Measurements from ENCODE around the gene IFITM10. TPM values are rescaled to one million over a fixed set of nuclear protein-coding genes. Genes with fewer than 3 reads are reported as not detected.

Gene IFITM10
- total and polyA plus RNA-seq, 5 donors: 0.25 to 1.0 (median 0.57) TPM

DNA sequence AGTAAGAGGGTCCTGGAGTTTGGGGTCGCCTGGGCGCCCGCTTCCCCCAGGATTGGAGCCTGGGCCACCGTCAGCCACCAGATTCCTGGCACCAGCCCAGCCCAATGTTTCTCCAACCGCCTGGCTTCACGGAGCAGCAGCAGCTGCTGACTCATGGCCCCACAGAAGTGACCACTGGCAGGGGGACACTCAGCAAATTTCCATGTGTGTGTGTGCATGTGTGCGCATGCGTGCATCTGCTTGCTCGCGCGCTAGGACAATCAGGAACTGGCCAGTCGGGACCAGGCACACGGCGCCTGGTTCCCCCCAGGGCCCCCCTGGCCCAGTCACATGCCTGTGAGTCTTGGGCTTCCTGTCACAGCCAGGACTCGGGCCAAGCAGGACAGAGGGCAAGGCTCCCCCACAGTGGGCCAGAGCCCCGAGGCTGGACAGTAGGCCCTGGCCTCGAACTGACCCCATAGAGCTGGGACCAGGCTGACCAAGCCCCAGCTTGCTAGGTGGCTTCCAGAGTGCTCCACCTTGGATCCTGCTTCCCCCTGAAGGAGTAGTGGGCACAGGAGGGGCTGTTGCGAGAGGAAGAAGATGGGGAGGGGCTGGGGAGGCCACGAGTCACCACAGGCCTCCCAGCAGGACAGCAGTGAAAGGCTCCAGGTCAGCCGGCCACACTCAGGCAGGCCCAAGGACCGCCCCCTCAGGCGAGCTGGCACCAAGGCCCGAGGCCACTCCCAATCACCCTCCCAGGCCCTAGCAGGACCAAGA lies 10.1 kb upstream of the IFITM10 start:
- DNase-seq (peak; percentile 91 to 95 (median 94)), ATAC-seq (peak; percentile 65 to 76)
- intact Hi-C loops (cut with DNase I): no loop called here
- WGBS: 26% methylated on average over 23 of the region's 23 CpGs
- Histone ChIP-seq H3K27ac (ENCODE audit: low read length) (peak overlapping the region; percentile 85), H3K4me1 (ENCODE audit: control insufficient read depth, insufficient read depth, low read length) (peaks cover 20% of the 10 kb centered on the region), H3K9me3 (ENCODE audit: control insufficient read depth, low read length) (no peaks in the 10 kb centered on the region), H3K4me3 (ENCODE audit: low read length) (no peak overlapping the region), H3K27me3 (ENCODE audit: control insufficient read depth, insufficient read depth) (no peaks in the 10 kb centered on the region)

DNA sequence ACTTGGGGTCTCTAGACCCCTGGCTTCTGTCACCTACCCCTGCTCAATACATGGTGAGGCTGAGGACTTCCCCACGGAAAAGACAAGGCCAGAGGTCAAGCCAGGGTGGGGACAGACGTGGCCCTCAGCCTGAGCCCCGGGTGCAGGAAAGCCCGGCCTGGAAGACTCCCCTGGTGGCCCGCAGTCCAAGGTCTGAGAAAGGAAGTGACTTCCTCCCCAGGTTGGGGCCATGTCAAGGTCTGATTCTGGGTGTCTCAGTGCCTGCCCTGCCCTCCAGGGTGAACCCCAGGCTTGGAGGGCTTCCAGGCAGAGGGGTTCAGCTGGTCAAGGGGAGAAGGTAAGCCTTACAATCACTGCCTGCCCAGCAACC lies 9.4 kb upstream of the IFITM10 start:
- DNase-seq: no peak
- Histone ChIP-seq H3K27me3 (ENCODE audit: control insufficient read depth, insufficient read depth) (no peaks in the 10 kb centered on the region), H3K4me3 (ENCODE audit: low read length) (no peak overlapping the region), H3K27ac (ENCODE audit: low read length) (peak overlapping the region; percentile 85), H3K9me3 (ENCODE audit: control insufficient read depth, low read length) (no peaks in the 10 kb centered on the region), H3K4me1 (ENCODE audit: control insufficient read depth, insufficient read depth, low read length) (peaks cover 20% of the 10 kb centered on the region)
- no peak for ATAC-seq
- WGBS: 60% methylated on average over 5 of the region's 5 CpGs
- intact Hi-C loops (cut with DNase I): no loop called here

DNA sequence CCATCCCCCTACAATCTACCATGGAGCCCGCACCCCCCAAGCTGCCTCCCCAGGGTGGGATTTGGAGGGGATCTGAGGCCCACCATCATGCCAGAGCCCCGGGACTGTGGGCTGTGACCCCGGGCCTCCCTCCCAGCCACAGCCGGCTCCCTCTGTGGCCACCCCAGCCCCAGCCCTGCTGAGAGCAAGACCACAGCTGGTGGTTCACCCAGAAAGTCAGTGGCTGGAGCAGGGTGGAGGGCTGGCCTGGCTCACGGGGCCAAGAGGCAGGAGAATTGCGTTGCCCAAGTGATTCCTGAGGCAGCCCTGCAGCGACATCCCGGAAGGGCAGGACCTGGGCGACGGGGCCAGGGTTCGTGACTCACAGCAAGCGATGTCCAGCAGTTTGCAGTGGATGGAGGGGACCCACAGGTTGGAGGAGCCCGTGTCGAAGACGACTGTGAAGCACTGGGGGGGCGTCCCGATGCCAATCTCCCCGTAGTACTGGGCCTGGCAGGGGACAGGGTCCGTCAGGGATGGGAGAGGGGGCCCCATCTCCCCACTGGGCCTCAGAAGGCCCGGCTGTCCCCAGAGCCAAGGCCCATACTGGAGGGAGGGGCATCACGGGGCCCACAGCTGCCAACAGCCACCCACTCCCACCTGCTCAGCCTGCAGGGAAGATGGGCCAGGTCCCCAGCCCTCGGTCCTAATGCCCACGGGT lies 8.9 kb upstream of the IFITM10 start:
- Histone ChIP-seq H3K27me3 (ENCODE audit: control insufficient read depth, insufficient read depth) (no peaks in the 10 kb centered on the region), H3K9me3 (ENCODE audit: control insufficient read depth, low read length) (no peaks in the 10 kb centered on the region), H3K4me1 (ENCODE audit: control insufficient read depth, insufficient read depth, low read length) (peaks cover 20% of the 10 kb centered on the region), H3K4me3 (ENCODE audit: low read length) (no peak overlapping the region), H3K27ac (ENCODE audit: low read length) (peak overlapping the region; percentile 85)
- intact Hi-C loops (cut with DNase I): no loop called here
- WGBS: 89% methylated on average over 23 of the region's 23 CpGs
- DNase-seq (peak in 2 of 3 donors; percentile 51 to 62), ATAC-seq (no peak)

DNA sequence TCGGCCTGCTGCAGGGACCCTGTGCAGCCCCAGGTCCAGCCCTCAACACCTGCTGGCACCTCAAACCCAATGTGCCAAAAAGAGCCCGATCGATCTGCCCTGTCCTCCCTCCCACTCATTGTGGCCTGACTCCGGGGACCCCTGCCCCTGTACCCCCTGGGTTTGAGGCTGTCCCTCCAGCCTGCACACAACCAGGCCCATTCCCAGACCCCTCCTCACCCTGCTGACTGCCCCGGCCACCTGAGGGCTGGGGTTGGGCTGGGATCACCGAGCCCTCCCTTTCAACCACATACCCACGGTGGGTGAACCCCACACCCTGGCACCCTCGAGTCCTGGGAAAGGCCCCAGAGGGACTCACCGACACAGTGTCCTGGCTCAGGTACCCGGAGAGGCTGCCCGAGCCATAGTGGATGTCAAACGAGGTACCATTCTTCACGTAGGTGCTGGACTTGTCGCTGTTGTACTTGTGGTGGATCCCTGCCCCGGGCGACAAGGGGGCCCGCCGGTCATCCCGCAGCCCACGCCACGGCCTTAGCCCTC lies 8.3 kb upstream of the IFITM10 start:
- intact Hi-C loops (cut with DNase I): no loop called here
- ATAC-seq (no peak), DNase-seq (peak in 2 of 3 donors; percentile 30 to 49)
- H3K4me1 ChIP-seq (ENCODE audit: control insufficient read depth, insufficient read depth, low read length): peaks cover 20% of the 10 kb centered on the region
- no peak overlapping the region for H3K27ac ChIP-seq (ENCODE audit: low read length)
- H3K9me3 ChIP-seq (ENCODE audit: control insufficient read depth, low read length): no peaks in the 10 kb centered on the region
- 91% methylated on average over 21 of the region's 21 CpGs for WGBS
- H3K27me3 ChIP-seq (ENCODE audit: control insufficient read depth, insufficient read depth): no peaks in the 10 kb centered on the region
- H3K4me3 ChIP-seq (ENCODE audit: low read length): no peak overlapping the region

DNA sequence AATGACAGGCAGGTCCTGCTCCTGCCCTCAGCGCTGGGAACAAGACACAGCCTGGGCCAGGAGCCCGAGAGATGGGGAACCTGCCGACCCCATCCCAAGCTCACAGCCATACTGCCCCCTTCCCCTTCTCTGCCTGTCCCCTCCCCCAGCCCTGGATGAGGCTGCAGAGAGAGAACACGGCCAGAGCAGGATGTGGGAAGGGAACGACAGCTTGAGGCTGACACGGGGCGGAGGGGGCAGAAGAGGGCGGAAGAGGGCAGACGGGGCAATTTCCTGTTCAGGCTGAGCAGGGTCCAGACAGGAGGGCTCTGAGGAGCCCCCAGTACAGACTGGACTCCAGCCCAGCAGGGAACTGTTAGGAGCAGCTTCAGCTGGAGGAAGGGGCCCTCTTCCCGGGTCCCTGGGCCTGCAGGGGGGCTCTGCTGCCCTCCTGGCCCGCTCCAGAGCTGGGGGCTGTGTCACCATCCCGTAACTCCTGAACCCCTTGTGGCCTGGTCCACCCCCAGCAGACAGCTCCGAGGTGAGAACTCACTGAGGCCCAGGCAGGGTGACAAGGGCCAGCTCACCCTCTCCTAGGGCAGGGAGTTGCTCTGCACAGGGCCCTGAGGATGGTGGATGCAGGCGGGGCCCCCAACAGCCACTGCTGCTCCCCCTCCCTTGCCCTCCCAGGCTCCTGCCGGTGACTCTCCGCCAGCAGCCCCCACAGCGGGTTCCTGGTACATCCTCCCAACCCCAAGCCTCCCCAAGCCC lies 7.6 kb upstream of the IFITM10 start:
- Histone ChIP-seq H3K27ac (ENCODE audit: low read length) (no peak overlapping the region), H3K4me1 (ENCODE audit: control insufficient read depth, insufficient read depth, low read length) (peaks cover 20% of the 10 kb centered on the region), H3K27me3 (ENCODE audit: control insufficient read depth, insufficient read depth) (no peaks in the 10 kb centered on the region), H3K9me3 (ENCODE audit: control insufficient read depth, low read length) (no peaks in the 10 kb centered on the region), H3K4me3 (ENCODE audit: low read length) (no peak overlapping the region)
- ATAC-seq (no peak), DNase-seq (peak in 2 of 3 donors; percentile 66 to 69)
- intact Hi-C loops (cut with DNase I): no loop called here
- 71% methylated on average over 17 of the region's 17 CpGs for WGBS

DNA sequence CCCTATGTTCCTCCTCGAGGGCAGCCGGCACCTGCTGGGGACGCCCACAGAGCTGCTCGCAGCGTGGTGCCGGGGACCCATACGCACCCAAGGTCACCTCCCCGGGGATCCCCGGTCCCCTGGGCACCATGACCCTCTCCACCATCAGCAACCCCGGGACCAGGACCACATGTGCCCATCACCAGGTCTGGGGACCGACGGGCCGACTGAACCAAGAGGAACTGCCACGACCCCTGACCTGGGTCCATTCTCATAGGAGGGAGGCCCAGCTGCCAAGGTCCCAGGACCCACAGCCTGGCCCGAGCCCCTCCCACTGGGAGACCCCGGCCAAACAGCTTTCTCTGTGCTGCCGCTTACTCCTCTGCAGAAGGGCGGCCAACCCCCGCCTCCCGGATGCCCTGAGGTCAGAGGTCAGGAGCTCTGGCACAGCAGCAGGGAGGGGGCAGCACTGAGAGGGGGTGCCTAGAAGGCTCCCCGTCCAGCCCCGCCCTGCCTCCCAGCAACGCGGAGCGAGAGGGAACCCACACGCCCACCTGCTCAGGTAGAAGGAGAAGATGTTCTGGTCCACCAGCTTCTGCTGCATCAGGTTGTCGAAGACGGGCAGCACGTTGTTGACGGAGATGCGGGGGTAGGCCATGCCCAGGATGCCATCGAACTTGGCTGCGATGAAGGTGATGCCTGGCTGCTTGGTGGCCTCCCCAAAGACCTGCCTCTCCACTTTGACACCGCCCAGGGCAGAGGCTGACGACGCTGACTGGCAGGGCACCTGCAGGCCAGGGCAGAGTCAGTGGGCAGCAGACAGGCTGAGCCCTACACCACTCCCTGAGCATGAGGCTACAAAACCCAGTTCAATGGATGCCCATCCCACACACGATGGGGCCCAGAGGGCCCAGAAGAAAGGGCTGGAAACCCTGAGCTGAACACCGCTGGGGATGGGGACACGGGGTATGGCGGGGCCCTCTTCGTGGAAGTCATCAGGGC lies 6.7 kb upstream of the IFITM10 start:
- 88% methylated on average over 41 of the region's 41 CpGs for WGBS
- peak in 2 of 3 donors; percentile 53 to 55 for DNase-seq
- H3K4me1 ChIP-seq (ENCODE audit: control insufficient read depth, insufficient read depth, low read length): peaks cover 18% of the 10 kb centered on the region
- no peak overlapping the region for H3K4me3 ChIP-seq (ENCODE audit: low read length)
- no peaks in the 10 kb centered on the region for H3K9me3 ChIP-seq (ENCODE audit: control insufficient read depth, low read length)
- intact Hi-C loops (cut with DNase I): no loop called here
- ATAC-seq: no peak
- H3K27ac ChIP-seq (ENCODE audit: low read length): peak overlapping the region; percentile 48
- H3K27me3 ChIP-seq (ENCODE audit: control insufficient read depth, insufficient read depth): no peaks in the 10 kb centered on the region

GRCh38 chr11:1755692-1756561 lies 5.5 kb upstream of the IFITM10 start:
- Histone ChIP-seq H3K27me3 (ENCODE audit: control insufficient read depth, insufficient read depth) (no peaks in the 10 kb centered on the region), H3K27ac (ENCODE audit: low read length) (peak overlapping the region; percentile 48), H3K4me3 (ENCODE audit: low read length) (no peak overlapping the region), H3K9me3 (ENCODE audit: control insufficient read depth, low read length) (no peaks in the 10 kb centered on the region), H3K4me1 (ENCODE audit: control insufficient read depth, insufficient read depth, low read length) (peaks cover 12% of the 10 kb centered on the region)
- 63% methylated on average over 16 of the region's 16 CpGs for WGBS
- peak in 2 of 3 donors; percentile 87 for DNase-seq
- intact Hi-C loops (cut with DNase I): no loop called here
- peak; percentile 18 to 47 for ATAC-seq

DNA sequence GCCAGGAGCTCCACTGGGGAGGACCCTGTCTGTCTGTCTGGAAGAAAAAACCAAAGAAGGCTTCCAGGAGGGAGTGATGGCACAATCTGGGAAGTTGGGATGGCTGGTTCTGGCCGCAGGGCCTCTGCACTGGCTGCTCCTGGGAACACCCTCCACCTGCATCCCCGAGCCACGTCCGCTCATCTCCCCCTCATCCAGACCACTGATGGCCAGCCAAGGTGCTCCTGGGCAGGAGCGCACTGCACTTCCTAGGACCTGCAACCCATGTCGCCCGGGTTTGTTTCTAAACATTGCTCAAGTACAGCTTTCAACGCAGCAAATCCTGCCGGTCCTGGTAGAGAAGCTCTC lies 4.9 kb upstream of the IFITM10 start:
- Histone ChIP-seq H3K27me3 (ENCODE audit: control insufficient read depth, insufficient read depth) (no peaks in the 10 kb centered on the region), H3K4me1 (ENCODE audit: control insufficient read depth, insufficient read depth, low read length) (peaks cover 11% of the 10 kb centered on the region), H3K27ac (ENCODE audit: low read length) (no peak overlapping the region), H3K4me3 (ENCODE audit: low read length) (no peak overlapping the region), H3K9me3 (ENCODE audit: control insufficient read depth, low read length) (no peaks in the 10 kb centered on the region)
- no peak for ATAC-seq
- WGBS: 66% methylated on average over 9 of the region's 9 CpGs
- intact Hi-C loops (cut with DNase I): no loop called here
- DNase-seq: no peak

DNA sequence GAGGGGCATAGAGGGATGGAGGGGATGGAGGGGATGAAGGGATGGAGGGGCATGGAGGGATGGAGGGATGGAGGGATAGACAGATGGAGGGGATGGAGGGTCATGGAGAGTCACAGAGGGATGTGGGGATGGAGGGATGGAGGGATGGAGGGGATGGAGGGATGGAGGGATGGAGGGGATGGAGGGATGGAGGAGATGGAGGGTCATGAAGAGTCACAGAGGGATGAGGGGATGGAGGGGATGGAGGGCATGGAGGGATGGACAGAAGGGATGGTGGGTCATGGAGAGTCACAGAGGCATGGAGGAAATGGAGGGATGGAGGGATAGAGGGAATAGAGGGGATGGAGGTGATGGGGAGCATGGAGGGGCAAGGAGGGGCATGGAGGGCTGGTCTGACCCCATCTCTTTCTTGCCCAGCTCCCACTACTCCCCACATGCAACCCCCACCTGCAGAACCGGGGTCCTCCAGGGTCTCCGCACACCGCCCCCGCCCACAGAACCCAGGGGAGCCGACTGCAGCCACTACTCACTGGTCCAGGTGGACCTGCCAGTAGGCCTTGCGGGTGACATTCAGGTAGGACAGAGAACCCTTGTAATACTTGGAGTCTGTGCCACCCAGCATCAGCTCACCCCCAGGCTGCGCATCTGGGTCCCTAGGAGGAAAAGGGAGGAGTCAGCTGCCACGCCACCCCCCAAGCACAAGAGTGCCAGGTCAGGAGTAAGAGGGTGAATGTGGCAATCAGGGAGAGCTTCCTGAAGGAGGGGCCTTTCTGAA lies 4.2 kb upstream of the IFITM10 start:
- no peak overlapping the region for H3K4me3 ChIP-seq (ENCODE audit: low read length)
- 89% methylated on average over 8 of the region's 8 CpGs for WGBS
- no peak overlapping the region for H3K27ac ChIP-seq (ENCODE audit: low read length)
- DNase-seq (peak in 1 of 3 donors; percentile 44), ATAC-seq (no peak)
- no peaks in the 10 kb centered on the region for H3K9me3 ChIP-seq (ENCODE audit: control insufficient read depth, low read length)
- H3K27me3 ChIP-seq (ENCODE audit: control insufficient read depth, insufficient read depth): no peaks in the 10 kb centered on the region
- peaks cover 10% of the 10 kb centered on the region for H3K4me1 ChIP-seq (ENCODE audit: control insufficient read depth, insufficient read depth, low read length)
- intact Hi-C loops (cut with DNase I): no loop called here

Data from right cardiac atrium (tissue), 5 donors.